ENCODE measurements around the gene CLDN7.
A peak's percentile ranks its signal among the peaks of the same experiment; 100 is the strongest.

The CLDN7 gene

GRCh38 chr17:7222972-7223292, 39.3 kb downstream of the CLDN7 start:
- ChIA-PET POLR2A (ENCODE audit: low non-redundant PET) (no interaction called here), CTCF (interaction anchor here (0.9 kb wide), 1 partner anchor 16 kb away, joined by 3 read pairs; no protein-coding TSS in a partner anchor)
- TF ChIP-seq CTCF (conservative IDR thresholded peaks at IDR 0.05; ENCODE audit: low read depth) = no peak
- peak overlapping the region; percentile 99 for H3K27ac ChIP-seq
- DNase-seq (ENCODE audit: low spot score) = no peak

GRCh38 chr17:7222093-7222971, 39.9 kb downstream of the CLDN7 start:
- TF ChIP-seq CTCF (conservative IDR thresholded peaks at IDR 0.05; ENCODE audit: low read depth) = no peak
- POLR2A ChIA-PET (ENCODE audit: low non-redundant PET) = no interaction called here
- CTCF ChIA-PET = interaction anchor here (0.9 to 1.1 kb wide), 2 partner anchors 15 to 16 kb away, joined by 3 read pairs; no protein-coding TSS in a partner anchor
- peak overlapping the region; percentile 99 for H3K27ac ChIP-seq
- DNase-seq (ENCODE audit: low spot score) = no peak

- peak overlapping the region; percentile 99 for H3K27ac ChIP-seq
- no peak for DNase-seq (ENCODE audit: low spot score)
- ChIA-PET POLR2A (ENCODE audit: low non-redundant PET) (interaction anchor here (1.0 to 1.7 kb wide), 3 partner anchors 11 to 20 kb away, joined by 3 to 6 read pairs (median 6); no protein-coding TSS in a partner anchor), CTCF (interaction anchor here (0.5 to 1.1 kb wide), 5 partner anchors 17 to 115 kb away, joined by 3 to 4 read pairs (median 3); partner anchors contain the start of gene ACAP1)
- TF ChIP-seq CTCF (conservative IDR thresholded peaks at IDR 0.05; ENCODE audit: low read depth) = no peak
These were observed 40.8 kb downstream of the CLDN7 start for GRCh38 chr17:7221278-7222092.

GRCh38 chr17:7220593-7221277, 41.5 kb downstream of the CLDN7 start:
- peak overlapping the region; percentile 99 for H3K27ac ChIP-seq
- DNase-seq (ENCODE audit: low spot score) = peak; percentile 75
- CTCF ChIA-PET = interaction anchor here (0.5 to 1.1 kb wide), 6 partner anchors 11 to 168 kb away, joined by 3 to 8 read pairs (median 4); partner anchors contain the start of gene ACAP1
- POLR2A ChIA-PET (ENCODE audit: low non-redundant PET) = interaction anchor here (0.8 to 1.7 kb wide), 4 partner anchors 12 to 235 kb away, joined by 3 to 6 read pairs (median 4); no protein-coding TSS in a partner anchor
- peak; percentile 43 for TF ChIP-seq CTCF (conservative IDR thresholded peaks at IDR 0.05; ENCODE audit: low read depth)

GRCh38 chr17:7219812-7220592, 42.3 kb downstream of the CLDN7 start, which contains the start of the genes ACADVL and DLG4:
TSS of gene ACADVL (plus strand) at chr17:7219938. CDS start at chr17:7219985, 47 bp downstream.
TSS of gene DLG4 (minus strand) at chr17:7219836.
- ChIA-PET CTCF (interaction anchor here (0.6 to 1.7 kb wide), 5 partner anchors 12 to 174 kb away, joined by 3 to 8 read pairs (median 4); no protein-coding TSS in a partner anchor), POLR2A (ENCODE audit: low non-redundant PET) (interaction anchor here (0.8 to 1.7 kb wide), 4 partner anchors 12 to 234 kb away, joined by 3 to 6 read pairs (median 4); no protein-coding TSS in a partner anchor)
- TF ChIP-seq CTCF (conservative IDR thresholded peaks at IDR 0.05; ENCODE audit: low read depth) = no peak
- DNase-seq (ENCODE audit: low spot score) = peak; percentile 87
- peak within 1 kb of the TSS; percentile 99 for H3K27ac ChIP-seq
